Measurements from ENCODE around the gene F7. TPM values are rescaled to one million over a fixed set of nuclear protein-coding genes. Genes with fewer than 3 reads are reported as not detected.

Gene F7
- total and polyA plus RNA-seq, 9 of the 15 experiments (the other 6 are each of a cell fraction or from before 2014, with no cell fraction given): not detected

DNA sequence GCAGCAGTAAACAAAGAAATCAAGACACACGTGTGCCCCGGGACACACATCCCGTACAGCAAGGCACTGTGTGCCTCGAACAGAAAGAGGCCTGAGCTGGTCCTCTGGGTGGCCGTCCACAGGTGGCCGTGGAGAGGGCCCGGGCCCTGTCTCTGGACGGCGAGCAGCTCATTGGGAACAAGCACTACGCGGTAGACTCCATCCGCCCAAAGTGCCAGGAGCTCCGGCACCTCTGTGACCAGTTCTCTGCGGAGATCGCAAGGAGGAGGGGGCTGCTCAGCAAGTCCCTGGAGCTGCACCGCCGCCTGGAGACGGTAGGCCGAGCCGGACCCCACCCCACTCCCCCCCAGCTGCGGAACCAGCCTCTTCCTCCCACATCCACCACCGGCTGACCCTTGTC is 30.7 kb upstream of the F7 start (continued):
- TF ChIP-seq, protein P1, sequence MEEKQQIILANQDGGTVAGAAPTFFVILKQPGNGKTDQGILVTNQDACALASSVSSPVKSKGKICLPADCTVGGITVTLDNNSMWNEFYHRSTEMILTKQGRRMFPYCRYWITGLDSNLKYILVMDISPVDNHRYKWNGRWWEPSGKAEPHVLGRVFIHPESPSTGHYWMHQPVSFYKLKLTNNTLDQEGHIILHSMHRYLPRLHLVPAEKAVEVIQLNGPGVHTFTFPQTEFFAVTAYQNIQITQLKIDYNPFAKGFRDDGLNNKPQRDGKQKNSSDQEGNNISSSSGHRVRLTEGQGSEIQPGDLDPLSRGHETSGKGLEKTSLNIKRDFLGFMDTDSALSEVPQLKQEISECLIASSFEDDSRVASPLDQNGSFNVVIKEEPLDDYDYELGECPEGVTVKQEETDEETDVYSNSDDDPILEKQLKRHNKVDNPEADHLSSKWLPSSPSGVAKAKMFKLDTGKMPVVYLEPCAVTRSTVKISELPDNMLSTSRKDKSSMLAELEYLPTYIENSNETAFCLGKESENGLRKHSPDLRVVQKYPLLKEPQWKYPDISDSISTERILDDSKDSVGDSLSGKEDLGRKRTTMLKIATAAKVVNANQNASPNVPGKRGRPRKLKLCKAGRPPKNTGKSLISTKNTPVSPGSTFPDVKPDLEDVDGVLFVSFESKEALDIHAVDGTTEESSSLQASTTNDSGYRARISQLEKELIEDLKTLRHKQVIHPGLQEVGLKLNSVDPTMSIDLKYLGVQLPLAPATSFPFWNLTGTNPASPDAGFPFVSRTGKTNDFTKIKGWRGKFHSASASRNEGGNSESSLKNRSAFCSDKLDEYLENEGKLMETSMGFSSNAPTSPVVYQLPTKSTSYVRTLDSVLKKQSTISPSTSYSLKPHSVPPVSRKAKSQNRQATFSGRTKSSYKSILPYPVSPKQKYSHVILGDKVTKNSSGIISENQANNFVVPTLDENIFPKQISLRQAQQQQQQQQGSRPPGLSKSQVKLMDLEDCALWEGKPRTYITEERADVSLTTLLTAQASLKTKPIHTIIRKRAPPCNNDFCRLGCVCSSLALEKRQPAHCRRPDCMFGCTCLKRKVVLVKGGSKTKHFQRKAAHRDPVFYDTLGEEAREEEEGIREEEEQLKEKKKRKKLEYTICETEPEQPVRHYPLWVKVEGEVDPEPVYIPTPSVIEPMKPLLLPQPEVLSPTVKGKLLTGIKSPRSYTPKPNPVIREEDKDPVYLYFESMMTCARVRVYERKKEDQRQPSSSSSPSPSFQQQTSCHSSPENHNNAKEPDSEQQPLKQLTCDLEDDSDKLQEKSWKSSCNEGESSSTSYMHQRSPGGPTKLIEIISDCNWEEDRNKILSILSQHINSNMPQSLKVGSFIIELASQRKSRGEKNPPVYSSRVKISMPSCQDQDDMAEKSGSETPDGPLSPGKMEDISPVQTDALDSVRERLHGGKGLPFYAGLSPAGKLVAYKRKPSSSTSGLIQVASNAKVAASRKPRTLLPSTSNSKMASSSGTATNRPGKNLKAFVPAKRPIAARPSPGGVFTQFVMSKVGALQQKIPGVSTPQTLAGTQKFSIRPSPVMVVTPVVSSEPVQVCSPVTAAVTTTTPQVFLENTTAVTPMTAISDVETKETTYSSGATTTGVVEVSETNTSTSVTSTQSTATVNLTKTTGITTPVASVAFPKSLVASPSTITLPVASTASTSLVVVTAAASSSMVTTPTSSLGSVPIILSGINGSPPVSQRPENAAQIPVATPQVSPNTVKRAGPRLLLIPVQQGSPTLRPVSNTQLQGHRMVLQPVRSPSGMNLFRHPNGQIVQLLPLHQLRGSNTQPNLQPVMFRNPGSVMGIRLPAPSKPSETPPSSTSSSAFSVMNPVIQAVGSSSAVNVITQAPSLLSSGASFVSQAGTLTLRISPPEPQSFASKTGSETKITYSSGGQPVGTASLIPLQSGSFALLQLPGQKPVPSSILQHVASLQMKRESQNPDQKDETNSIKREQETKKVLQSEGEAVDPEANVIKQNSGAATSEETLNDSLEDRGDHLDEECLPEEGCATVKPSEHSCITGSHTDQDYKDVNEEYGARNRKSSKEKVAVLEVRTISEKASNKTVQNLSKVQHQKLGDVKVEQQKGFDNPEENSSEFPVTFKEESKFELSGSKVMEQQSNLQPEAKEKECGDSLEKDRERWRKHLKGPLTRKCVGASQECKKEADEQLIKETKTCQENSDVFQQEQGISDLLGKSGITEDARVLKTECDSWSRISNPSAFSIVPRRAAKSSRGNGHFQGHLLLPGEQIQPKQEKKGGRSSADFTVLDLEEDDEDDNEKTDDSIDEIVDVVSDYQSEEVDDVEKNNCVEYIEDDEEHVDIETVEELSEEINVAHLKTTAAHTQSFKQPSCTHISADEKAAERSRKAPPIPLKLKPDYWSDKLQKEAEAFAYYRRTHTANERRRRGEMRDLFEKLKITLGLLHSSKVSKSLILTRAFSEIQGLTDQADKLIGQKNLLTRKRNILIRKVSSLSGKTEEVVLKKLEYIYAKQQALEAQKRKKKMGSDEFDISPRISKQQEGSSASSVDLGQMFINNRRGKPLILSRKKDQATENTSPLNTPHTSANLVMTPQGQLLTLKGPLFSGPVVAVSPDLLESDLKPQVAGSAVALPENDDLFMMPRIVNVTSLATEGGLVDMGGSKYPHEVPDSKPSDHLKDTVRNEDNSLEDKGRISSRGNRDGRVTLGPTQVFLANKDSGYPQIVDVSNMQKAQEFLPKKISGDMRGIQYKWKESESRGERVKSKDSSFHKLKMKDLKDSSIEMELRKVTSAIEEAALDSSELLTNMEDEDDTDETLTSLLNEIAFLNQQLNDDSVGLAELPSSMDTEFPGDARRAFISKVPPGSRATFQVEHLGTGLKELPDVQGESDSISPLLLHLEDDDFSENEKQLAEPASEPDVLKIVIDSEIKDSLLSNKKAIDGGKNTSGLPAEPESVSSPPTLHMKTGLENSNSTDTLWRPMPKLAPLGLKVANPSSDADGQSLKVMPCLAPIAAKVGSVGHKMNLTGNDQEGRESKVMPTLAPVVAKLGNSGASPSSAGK (IDR thresholded peaks at IDR 0.05): no peak
- no peak for TF ChIP-seq ZSCAN32 (CRISPR knock-in tag; IDR thresholded peaks at IDR 0.05)
